OCI-LY3 (cell line): ENCODE results near the gene NR3C2.

Experiments used
- EZH2phosphoT487 ChIP-seq: fragments of 200-600 bp; shearing (Covaris generic); IDR thresholded peaks from 2 replicates; pipeline ENCODE4 v1.6.1; 2018; ENCODE audit warnings: antibody characterized with exemption, mixed run types, low read depth
- TF ChIP-seq, protein P1 (sequence below): fragments of 200-600, 300-600 bp; sonication (generic); IDR thresholded peaks from 2 replicates; pipeline ENCODE4 v1.5.1; 2014; ENCODE audit warnings: antibody characterized with exemption, low read length, low read depth

DNA sequence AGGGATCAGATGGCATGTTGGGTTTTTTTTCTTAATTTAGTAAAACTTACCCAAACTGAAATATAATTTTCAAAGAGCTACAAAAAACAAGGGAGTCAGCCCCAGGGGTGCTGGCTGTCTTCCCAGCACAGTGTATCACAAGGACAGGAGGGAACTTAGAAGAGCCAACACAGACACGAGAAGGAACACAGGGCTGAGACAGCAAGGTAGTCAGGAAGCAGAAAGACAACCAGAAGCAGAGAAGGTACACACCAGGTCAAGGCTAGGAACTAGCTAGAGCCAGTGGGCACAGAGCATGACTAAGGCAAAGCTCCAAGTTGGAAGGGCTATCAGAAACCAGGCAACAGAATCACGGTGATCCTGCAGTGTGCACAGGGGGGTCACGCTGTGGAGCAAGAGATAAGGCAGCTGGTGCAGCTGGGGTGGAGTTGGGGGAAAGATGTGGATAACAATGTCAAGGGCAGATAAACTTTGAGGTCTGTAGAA lies 168.7 kb downstream of the NR3C2 start:
- TF ChIP-seq, protein P1, sequence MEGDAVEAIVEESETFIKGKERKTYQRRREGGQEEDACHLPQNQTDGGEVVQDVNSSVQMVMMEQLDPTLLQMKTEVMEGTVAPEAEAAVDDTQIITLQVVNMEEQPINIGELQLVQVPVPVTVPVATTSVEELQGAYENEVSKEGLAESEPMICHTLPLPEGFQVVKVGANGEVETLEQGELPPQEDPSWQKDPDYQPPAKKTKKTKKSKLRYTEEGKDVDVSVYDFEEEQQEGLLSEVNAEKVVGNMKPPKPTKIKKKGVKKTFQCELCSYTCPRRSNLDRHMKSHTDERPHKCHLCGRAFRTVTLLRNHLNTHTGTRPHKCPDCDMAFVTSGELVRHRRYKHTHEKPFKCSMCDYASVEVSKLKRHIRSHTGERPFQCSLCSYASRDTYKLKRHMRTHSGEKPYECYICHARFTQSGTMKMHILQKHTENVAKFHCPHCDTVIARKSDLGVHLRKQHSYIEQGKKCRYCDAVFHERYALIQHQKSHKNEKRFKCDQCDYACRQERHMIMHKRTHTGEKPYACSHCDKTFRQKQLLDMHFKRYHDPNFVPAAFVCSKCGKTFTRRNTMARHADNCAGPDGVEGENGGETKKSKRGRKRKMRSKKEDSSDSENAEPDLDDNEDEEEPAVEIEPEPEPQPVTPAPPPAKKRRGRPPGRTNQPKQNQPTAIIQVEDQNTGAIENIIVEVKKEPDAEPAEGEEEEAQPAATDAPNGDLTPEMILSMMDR = no peak
- no peak for TF ChIP-seq EZH2phosphoT487
